CD4-positive, alpha-beta T cell (primary cell): ENCODE measurements around the gene KIRREL2. TPM values are rescaled to one million over a fixed set of nuclear protein-coding genes. Genes with fewer than 3 reads are reported as not detected.

Experiments
- ATAC-seq: fragments of 200-7000 bp; cut with Tn5 transposase; one replicate; pipeline ENCODE4 v1.10.0; 2022; ENCODE audit warnings: mild to moderate bottlenecking; ENCODE audit not compliant: poor library complexity
- CTCF ChIA-PET: fragments of 350-600 bp; sonication (Branson Sonifier 250); formaldehyde crosslinking; loops from one replicate; lab custom pipeline; 2021; ENCODE audit warnings: antibody characterized with exemption, inconsistent platforms; lab: Charles Lee
- POLR2A ChIA-PET: fragments of 350-600 bp; sonication (Branson Sonifier 250); formaldehyde crosslinking; loops from one replicate; lab custom pipeline; 2021; ENCODE audit warnings: antibody characterized with exemption, inconsistent platforms; lab: Charles Lee
- DNase-seq, 14 experiments: peaks; one replicate each; pipeline ENCODE4 v3.0.0-alpha.2; 2013 to 2020; ENCODE audit warnings: mixed read lengths in 2 of 14
- H3K27ac ChIP-seq, 2 donors: one replicate each; pipeline versions ENCODE4 v1.5.1 to v1.7.0; 2013; ENCODE audit warnings: low read length in 2 of 2, low read depth in 1 of 2, mild to moderate bottlenecking in 1 of 2
- H3K27me3 ChIP-seq, 2 experiments: 1 replicate in 1 of 2; 2 replicates in 1 of 2; pipeline versions ENCODE4 v1.6.1 to v1.7.0; 2013; ENCODE audit warnings: low read length in 2 of 2, control low read depth in 1 of 2, mild to moderate bottlenecking in 1 of 2, moderate library complexity in 1 of 2; ENCODE audit not compliant: insufficient read depth in 2 of 2, control insufficient read depth in 1 of 2
- H3K36me3 ChIP-seq: one replicate; pipeline ENCODE4 v1.6.1; 2013; ENCODE audit warnings: low read length, control low read depth; ENCODE audit not compliant: insufficient read depth
- H3K4me1 ChIP-seq: one replicate; pipeline ENCODE4 v1.6.1; 2013; ENCODE audit warnings: low read length, control low read depth; ENCODE audit not compliant: insufficient read depth
- H3K4me3 ChIP-seq: one replicate; pipeline ENCODE4 v1.5.1; 2013; ENCODE audit warnings: mild to moderate bottlenecking, low read length, moderate library complexity
- H3K9me3 ChIP-seq, 2 experiments: 1 replicate in 1 of 2; 2 replicates in 1 of 2; pipeline versions ENCODE4 v1.6.1 to v1.7.0; 2013; ENCODE audit warnings: low read length in 2 of 2, mild to moderate bottlenecking in 2 of 2, control low read depth in 1 of 2, moderate library complexity in 1 of 2; ENCODE audit not compliant: control insufficient read depth in 1 of 2, insufficient read depth in 1 of 2
- H3K27ac Mint-ChIP-seq: one replicate; pipeline ENCODE4 v1.8.0; 2020; ENCODE audit warnings: mixed read lengths
- H3K27me3 Mint-ChIP-seq: one replicate; pipeline ENCODE4 v1.8.0; 2021; ENCODE audit warnings: mixed read lengths
- H3K36me3 Mint-ChIP-seq: one replicate; pipeline ENCODE4 v1.8.0; 2021; ENCODE audit warnings: low read depth, mixed read lengths
- H3K4me1 Mint-ChIP-seq: one replicate; pipeline ENCODE4 v1.8.0; 2021; ENCODE audit warnings: low read depth, mixed read lengths
- H3K4me3 Mint-ChIP-seq: one replicate; pipeline ENCODE4 v1.8.0; 2020; ENCODE audit warnings: mild to moderate bottlenecking, mixed read lengths
- H3K9me3 Mint-ChIP-seq: one replicate; pipeline ENCODE4 v1.8.0; 2020; ENCODE audit warnings: mixed read lengths
- intact Hi-C, 2 experiments: fragments of 100-400 bp; cut with DNase I in 1 of 2; cut with micrococcal nuclease in 1 of 2; formaldehyde crosslinking; loops; one replicate each; pipeline versions ENCODE4 v1.15.1 to v1.9.0; 2023 to 2025; cut with DNase I, micrococcal nuclease
- total RNA-seq, 174 experiments: library from RNA in 2 of 174; stranded (reverse) in 2 of 174; gene quantifications; one replicate each; pipeline ENCODE4 v1.2.3 and lab custom pipeline; 2021 to 2026
- TF ChIP-seq, protein P1 (sequence below): fragments of 200-600 bp; IDR thresholded peaks from one replicate; pipeline ENCODE4 v1.8.0; 2022; ENCODE audit warnings: antibody characterized with exemption, mild to moderate bottlenecking

KIRREL2 gene
- total RNA-seq, 2 experiments from 2014 or later = 0.14 TPM; not detected in 1

DNA sequence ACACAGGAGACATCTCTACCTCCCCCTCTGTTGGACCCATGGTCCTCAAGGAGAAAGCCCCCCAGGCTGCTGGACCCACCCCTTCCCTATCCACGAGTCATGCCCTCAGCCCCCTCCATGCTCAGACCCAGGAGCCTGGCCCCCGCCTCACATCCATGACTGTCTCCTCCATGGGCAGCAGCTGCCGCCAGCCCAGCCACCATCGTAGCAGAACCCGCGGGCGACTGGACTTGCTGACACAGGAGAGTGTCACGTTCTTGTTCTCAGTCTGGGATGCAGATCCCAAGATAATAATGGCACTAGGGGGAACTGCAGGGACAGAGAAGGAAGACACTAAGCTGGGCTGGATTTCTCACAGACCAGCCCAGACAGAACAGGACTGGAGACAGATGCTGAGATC is 8.2 kb upstream of the KIRREL2 start:
- DNase-seq (no peak), ATAC-seq (no peak)
- no peaks in the 10 kb centered on the region for H3K36me3 ChIP-seq
- H3K4me3 Mint-ChIP-seq = no peak overlapping the region
- no peaks in the 10 kb centered on the region for H3K9me3 Mint-ChIP-seq
- H3K4me1 ChIP-seq = peaks cover 22% of the 10 kb centered on the region
- intact Hi-C loops = no loop called here
- H3K36me3 Mint-ChIP-seq = no peaks in the 10 kb centered on the region
- H3K4me3 ChIP-seq = no peak overlapping the region
- POLR2A ChIA-PET = no interaction called here
- H3K27ac Mint-ChIP-seq = no peak overlapping the region
- peaks cover 49 to 69% of the 10 kb centered on the region in 2 experiments for H3K27me3 ChIP-seq
- no peak overlapping the region for H3K27ac ChIP-seq
- H3K4me1 Mint-ChIP-seq = peaks cover 19% of the 10 kb centered on the region
- TF ChIP-seq, protein P1, sequence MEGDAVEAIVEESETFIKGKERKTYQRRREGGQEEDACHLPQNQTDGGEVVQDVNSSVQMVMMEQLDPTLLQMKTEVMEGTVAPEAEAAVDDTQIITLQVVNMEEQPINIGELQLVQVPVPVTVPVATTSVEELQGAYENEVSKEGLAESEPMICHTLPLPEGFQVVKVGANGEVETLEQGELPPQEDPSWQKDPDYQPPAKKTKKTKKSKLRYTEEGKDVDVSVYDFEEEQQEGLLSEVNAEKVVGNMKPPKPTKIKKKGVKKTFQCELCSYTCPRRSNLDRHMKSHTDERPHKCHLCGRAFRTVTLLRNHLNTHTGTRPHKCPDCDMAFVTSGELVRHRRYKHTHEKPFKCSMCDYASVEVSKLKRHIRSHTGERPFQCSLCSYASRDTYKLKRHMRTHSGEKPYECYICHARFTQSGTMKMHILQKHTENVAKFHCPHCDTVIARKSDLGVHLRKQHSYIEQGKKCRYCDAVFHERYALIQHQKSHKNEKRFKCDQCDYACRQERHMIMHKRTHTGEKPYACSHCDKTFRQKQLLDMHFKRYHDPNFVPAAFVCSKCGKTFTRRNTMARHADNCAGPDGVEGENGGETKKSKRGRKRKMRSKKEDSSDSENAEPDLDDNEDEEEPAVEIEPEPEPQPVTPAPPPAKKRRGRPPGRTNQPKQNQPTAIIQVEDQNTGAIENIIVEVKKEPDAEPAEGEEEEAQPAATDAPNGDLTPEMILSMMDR = no peak
- peaks cover 87% of the 10 kb centered on the region for H3K27me3 Mint-ChIP-seq
- peaks cover 0 to 30% of the 10 kb centered on the region in 2 experiments for H3K9me3 ChIP-seq
- CTCF ChIA-PET = no interaction called here

DNA sequence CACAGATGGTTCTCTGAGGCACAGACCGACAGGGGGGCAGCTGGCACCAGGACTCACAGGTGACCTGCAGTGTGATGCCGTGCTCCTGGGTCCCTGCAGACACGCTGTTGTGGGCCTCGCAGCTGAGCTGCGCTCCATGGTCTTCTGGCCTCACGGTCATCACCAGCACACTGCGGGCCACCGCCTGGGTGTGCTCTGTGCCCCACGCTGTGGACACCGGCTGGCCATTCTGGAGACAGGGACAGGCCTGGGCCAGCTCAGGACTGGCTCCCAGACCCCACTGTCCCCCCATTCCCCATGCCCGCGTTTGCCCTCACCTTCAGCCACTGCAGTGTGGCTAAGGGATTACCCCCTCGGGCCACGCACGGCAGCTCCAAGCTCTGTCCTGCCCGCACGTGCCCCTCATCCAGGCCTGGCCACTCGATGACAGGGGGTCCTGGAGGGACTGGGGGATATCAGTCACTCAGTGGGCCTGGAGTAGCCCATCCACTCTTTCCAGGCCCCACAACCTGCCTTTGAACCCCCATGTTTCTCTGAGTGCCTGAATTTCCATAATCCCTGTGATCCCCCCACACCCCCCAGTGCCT is 7.7 kb upstream of the KIRREL2 start:
- POLR2A ChIA-PET = no interaction called here
- no peak overlapping the region for H3K27ac Mint-ChIP-seq
- DNase-seq (no peak), ATAC-seq (no peak)
- Histone ChIP-seq H3K27me3 (peaks cover 44 to 63% of the 10 kb centered on the region in 2 experiments), H3K27ac (no peak overlapping the region), H3K4me3 (no peak overlapping the region), H3K9me3 (peaks cover 0 to 25% of the 10 kb centered on the region in 2 experiments), H3K4me1 (peaks cover 19% of the 10 kb centered on the region), H3K36me3 (no peaks in the 10 kb centered on the region)
- intact Hi-C loops = no loop called here
- H3K36me3 Mint-ChIP-seq = no peaks in the 10 kb centered on the region
- TF ChIP-seq, protein P1 = no peak
- peaks cover 19% of the 10 kb centered on the region for H3K4me1 Mint-ChIP-seq
- peaks cover 82% of the 10 kb centered on the region for H3K27me3 Mint-ChIP-seq
- no peaks in the 10 kb centered on the region for H3K9me3 Mint-ChIP-seq
- no peak overlapping the region for H3K4me3 Mint-ChIP-seq
- CTCF ChIA-PET = interaction anchor here (0.6 kb wide), 1 partner anchor 781 kb away, joined by 5 read pairs; no protein-coding TSS in a partner anchor

DNA sequence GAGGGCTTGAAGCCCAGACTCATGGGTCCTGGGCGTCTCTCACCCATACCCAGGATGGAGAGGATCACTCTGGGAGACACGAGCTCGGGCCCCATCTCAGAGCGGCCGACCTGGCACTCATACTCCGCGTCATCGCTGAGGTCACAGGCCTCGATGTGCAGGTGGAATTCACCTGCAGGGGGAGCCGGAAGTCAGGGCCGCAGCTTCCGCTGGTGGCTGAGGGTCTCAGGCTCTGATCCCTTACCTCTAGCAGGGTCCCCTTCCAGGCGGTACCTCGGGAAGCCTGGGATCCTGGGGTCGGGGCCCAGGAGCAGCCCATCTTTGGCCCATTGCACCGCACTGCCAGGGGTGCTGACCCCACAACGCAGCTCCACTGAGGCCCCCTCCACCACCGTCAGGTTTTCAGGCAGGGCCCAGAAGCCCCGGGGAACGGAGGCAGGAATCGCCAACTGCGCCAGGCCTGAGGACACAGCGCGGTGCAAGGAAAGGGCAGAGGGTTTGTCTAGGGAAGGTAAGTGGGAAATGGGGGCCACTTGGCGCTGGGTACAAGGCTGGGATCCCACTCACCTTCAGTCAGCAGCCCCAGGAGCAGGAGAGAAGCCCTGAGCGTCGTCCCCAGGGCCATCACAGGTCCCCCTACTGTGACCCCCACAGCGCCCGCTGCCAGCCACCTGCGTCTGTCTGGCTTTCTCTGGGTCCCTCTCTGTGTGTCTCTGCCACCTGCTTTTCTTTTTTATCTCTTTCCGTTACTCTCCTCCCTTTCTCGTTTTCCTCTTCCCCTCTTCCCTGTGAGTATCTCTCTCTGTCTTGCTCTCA is 5.3 kb upstream of the KIRREL2 start:
- CTCF ChIA-PET = no interaction called here
- peaks cover 75% of the 10 kb centered on the region for H3K27me3 Mint-ChIP-seq
- H3K4me3 ChIP-seq = no peak overlapping the region
- peaks cover 6% of the 10 kb centered on the region for H3K4me1 ChIP-seq
- peaks cover 0 to 8% of the 10 kb centered on the region in 2 experiments for H3K9me3 ChIP-seq
- DNase-seq (peak in 3 of 14 experiments; percentile 17 to 56 (median 46)), ATAC-seq (no peak)
- H3K27ac ChIP-seq = no peak overlapping the region
- intact Hi-C loops = no loop called here
- TF ChIP-seq, protein P1 = no peak
- H3K27me3 ChIP-seq = peaks cover 38 to 61% of the 10 kb centered on the region in 2 experiments
- H3K36me3 Mint-ChIP-seq = no peaks in the 10 kb centered on the region
- no peak overlapping the region for H3K27ac Mint-ChIP-seq
- H3K4me1 Mint-ChIP-seq = peaks cover 3% of the 10 kb centered on the region
- no peak overlapping the region for H3K4me3 Mint-ChIP-seq
- POLR2A ChIA-PET = no interaction called here
- H3K36me3 ChIP-seq = no peaks in the 10 kb centered on the region
- H3K9me3 Mint-ChIP-seq = no peaks in the 10 kb centered on the region
